WERI-Rb-1 (cell line): ENCODE results near the gene CCL18.
A peak's percentile ranks its signal among the peaks of the same experiment; 100 is the strongest.
"Not testable (repeated sequence)": the region's sequence is repeated elsewhere in the genome, so short reads cannot be mapped to it uniquely, and the experiment has no call there.

Source experiments
- DNase-seq: peaks from one replicate; pipeline ENCODE4 v3.0.0-alpha.2; 2020
- H3K27ac ChIP-seq: fragments of 250-450 bp; sonication (Bioruptor Pico); 2 replicates; pipeline ENCODE4 v1.5.1; 2020; ENCODE audit warnings: mild to moderate bottlenecking, moderate library complexity
- H3K27me3 ChIP-seq: fragments of 250-450 bp; sonication (Bioruptor Pico); 2 replicates; pipeline ENCODE4 v1.5.1; 2021; ENCODE audit warnings: mild to moderate bottlenecking, low read depth, moderate library complexity; ENCODE audit not compliant: insufficient read depth, severe bottlenecking
- H3K36me3 ChIP-seq: fragments of 250-450 bp; sonication (Bioruptor Pico); 2 replicates; pipeline ENCODE4 v1.5.1; 2020; ENCODE audit warnings: mild to moderate bottlenecking, moderate library complexity
- H3K4me3 ChIP-seq: 2 replicates; pipeline ENCODE4 v1.5.1; 2011; ENCODE audit warnings: low read depth, mild to moderate bottlenecking, control low read depth, low read length
- H3K9me3 ChIP-seq: fragments of 250-450 bp; sonication (Bioruptor Pico); 2 replicates; pipeline ENCODE4 v1.5.1; 2021; ENCODE audit warnings: mild to moderate bottlenecking, moderate library complexity; ENCODE audit not compliant: severe bottlenecking
- CTCF ChIP-seq: IDR thresholded peaks from 2 replicates; pipeline ENCODE4 v1.5.1; 2011; ENCODE audit warnings: low read depth, mild to moderate bottlenecking, control low read depth, inconsistent platforms, low read length

Gene CCL18

GRCh38 chr17:36106493-36106835 lies 42.4 kb downstream of the CCL18 start:
- H3K36me3 ChIP-seq = no peaks in the 10 kb centered on the region
- no peaks in the 10 kb centered on the region for H3K27me3 ChIP-seq
- no peak overlapping the region for H3K4me3 ChIP-seq
- TF ChIP-seq CTCF = no peak
- no peak overlapping the region for H3K27ac ChIP-seq
- no peak for DNase-seq
- H3K9me3 ChIP-seq = no peaks in the 10 kb centered on the region

GRCh38 chr17:36107660-36108059 lies 43.6 kb downstream of the CCL18 start:
- no peak overlapping the region for H3K27ac ChIP-seq
- no peaks in the 10 kb centered on the region for H3K36me3 ChIP-seq
- no peaks in the 10 kb centered on the region for H3K27me3 ChIP-seq
- H3K4me3 ChIP-seq = no peak overlapping the region
- no peak for DNase-seq
- no peaks in the 10 kb centered on the region for H3K9me3 ChIP-seq
- no peak for TF ChIP-seq CTCF

- H3K27ac ChIP-seq, H3K36me3 ChIP-seq, H3K9me3 ChIP-seq, H3K4me3 ChIP-seq, DNase-seq, H3K27me3 ChIP-seq: not testable (repeated sequence)
These were observed 44.2 kb downstream of the CCL18 start for GRCh38 chr17:36108265-36108664.

DNA sequence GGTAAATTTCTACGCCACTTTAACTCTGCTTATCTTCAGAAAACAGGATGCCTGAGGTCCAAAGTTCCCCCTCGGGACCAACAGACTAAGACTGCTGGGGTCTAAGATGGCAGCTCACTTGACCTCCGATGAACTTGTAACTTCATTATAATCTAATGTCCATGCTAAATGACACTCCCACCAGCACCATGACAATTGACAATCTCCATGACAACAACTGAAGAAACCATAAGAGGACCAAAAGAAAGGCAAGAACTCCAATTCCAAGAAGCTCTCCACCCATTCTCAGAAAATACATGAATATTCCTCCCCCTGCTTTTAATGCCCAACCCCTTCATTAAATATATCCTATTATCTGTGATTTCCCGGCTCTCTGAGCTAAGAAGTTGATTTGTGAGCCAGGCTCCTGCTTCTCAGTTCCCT lies 47.0 kb downstream of the CCL18 start:
- H3K4me3 ChIP-seq = no peak overlapping the region
- DNase-seq = no peak
- TF ChIP-seq CTCF = no peak

DNA sequence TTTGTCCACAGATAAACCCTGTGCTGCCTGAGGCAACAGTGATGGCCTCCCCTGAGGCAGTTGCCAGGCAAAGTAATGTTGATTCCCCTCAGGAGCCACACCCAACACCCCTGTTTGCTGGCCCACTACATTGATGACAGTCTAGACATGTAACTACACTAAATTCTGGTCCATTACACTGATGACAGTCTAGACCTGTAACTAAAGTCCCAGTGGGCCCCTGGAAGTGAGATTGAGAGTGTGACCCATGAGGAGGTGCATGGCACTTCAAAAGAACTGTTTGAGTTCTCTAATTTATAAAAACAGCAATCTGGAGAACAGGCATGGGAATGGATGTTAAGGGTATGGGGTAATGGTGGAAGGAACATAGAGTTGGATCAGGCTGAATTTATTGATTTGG lies 48.5 kb downstream of the CCL18 start:
- Histone ChIP-seq H3K4me3 (no peak overlapping the region), H3K9me3 (no peaks in the 10 kb centered on the region), H3K36me3 (no peaks in the 10 kb centered on the region), H3K27ac (no peak overlapping the region), H3K27me3 (no peaks in the 10 kb centered on the region)
- no peak for DNase-seq
- no peak for TF ChIP-seq CTCF

More for the DNA sequence above, 47.0 kb downstream of the CCL18 start:
- Histone ChIP-seq H3K9me3 (no peaks in the 10 kb centered on the region), H3K36me3 (no peaks in the 10 kb centered on the region), H3K27me3 (no peaks in the 10 kb centered on the region), H3K27ac (no peak overlapping the region)

DNA sequence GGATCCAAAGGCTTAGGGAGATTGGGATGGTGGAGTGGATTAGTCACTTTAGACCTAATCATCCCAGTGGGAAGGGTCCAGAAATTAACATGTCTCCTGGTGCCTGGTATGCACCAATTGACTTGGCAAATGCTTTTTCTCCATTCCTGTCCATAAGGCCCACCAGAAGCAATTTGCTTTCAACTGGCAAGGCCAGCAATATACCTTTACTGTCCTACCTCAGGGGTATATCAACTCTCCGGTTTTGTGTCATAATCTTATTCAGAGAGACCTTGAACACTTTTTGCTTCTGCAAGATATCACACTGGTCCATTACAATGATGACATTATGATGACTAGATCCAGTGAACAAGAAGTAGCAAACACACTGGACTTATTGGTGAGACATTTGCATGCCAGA lies 49.1 kb downstream of the CCL18 start:
- H3K9me3 ChIP-seq, H3K27ac ChIP-seq, H3K27me3 ChIP-seq, H3K4me3 ChIP-seq, H3K36me3 ChIP-seq: not testable (repeated sequence)
- peak; percentile 21 for DNase-seq

GRCh38 chr17:36114971-36115648 lies 51.0 kb downstream of the CCL18 start:
- not testable (repeated sequence) for H3K36me3 ChIP-seq, H3K27me3 ChIP-seq, H3K4me3 ChIP-seq, H3K27ac ChIP-seq, DNase-seq, H3K9me3 ChIP-seq

DNA sequence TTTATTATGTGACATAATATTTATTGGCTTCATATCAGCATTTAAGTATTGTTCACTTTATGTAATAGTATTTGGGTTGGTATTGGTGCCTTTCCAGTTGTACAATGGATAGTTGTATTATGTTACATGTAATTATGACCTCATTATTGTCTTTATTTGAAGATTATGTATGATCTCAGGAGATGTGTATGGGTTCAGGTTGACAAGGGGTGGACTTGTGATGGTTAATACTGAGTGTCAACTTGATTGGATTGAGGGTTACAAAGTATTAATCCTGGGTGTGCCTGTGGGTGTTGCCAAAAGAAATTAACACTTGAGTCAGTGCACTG lies 51.5 kb downstream of the CCL18 start:
- H3K4me3 ChIP-seq, H3K27me3 ChIP-seq, H3K36me3 ChIP-seq, H3K9me3 ChIP-seq, H3K27ac ChIP-seq: not testable (repeated sequence)
- peak; percentile 31 for DNase-seq
